ENCODE results near the gene IFNAR2. TPM values are rescaled to one million over a fixed set of nuclear protein-coding genes. Genes with fewer than 3 reads are reported as not detected.
A peak's percentile ranks its signal among the peaks of the same experiment; 100 is the strongest.

Gene IFNAR2
- total RNA-seq, 1 donor from 2014 or later, result 23.3 TPM

GRCh38 chr21:33199516-33200217, 30.1 kb upstream of the IFNAR2 start:
- no peak overlapping the region for H3K4me3 Mint-ChIP-seq (ENCODE audit: unreplicated experiment)
- H3K4me3 ChIP-seq (ENCODE audit: insufficient read depth, low read depth, low read length), result no peak overlapping the region
- peak; percentile 84 for DNase-seq (ENCODE audit: low read depth)
- H3K79me2 ChIP-seq (ENCODE audit: insufficient read depth, low read length), result no peaks in the 10 kb centered on the region
- H3K27ac Mint-ChIP-seq (ENCODE audit: unreplicated experiment), result no peak overlapping the region
- no peaks in the 10 kb centered on the region for H4K20me1 ChIP-seq (ENCODE audit: insufficient read depth, low read length)
- no peak overlapping the region for H3K4me2 ChIP-seq (ENCODE audit: low read length)
- H3K36me3 Mint-ChIP-seq (ENCODE audit: low read depth, unreplicated experiment), result no peaks in the 10 kb centered on the region
- H3K9ac ChIP-seq (ENCODE audit: low read length), result no peak overlapping the region
- FAIRE-seq, result no peak
- peaks cover 5% of the 10 kb centered on the region for H3K27me3 Mint-ChIP-seq (ENCODE audit: low read depth, unreplicated experiment)
- H3K9me3 ChIP-seq (ENCODE audit: insufficient read depth, low read depth, low read length), result no peaks in the 10 kb centered on the region
- peaks cover 19% of the 10 kb centered on the region for H3K4me1 ChIP-seq (ENCODE audit: insufficient read depth, low read length)
- TF ChIP-seq CTCF (IDR thresholded peaks at IDR 0.05; ENCODE audit: insufficient read depth, low read depth, low read length), result peak; percentile 92
- no peak for TF ChIP-seq EZH2 (IDR thresholded peaks at IDR 0.05; ENCODE audit: insufficient read depth, low read length)
- no peaks in the 10 kb centered on the region for H3K9me3 Mint-ChIP-seq (ENCODE audit: unreplicated experiment)
- no peak overlapping the region for H3K27ac ChIP-seq (ENCODE audit: low read depth, low read length)
- peaks cover 6% of the 10 kb centered on the region for H3K27me3 ChIP-seq (ENCODE audit: insufficient read depth, low read length)
- no peaks in the 10 kb centered on the region for H3K36me3 ChIP-seq (ENCODE audit: insufficient read depth, low read length)
- no peak overlapping the region for H2AFZ ChIP-seq (ENCODE audit: low read depth, low read length)
- H3K4me1 Mint-ChIP-seq (ENCODE audit: low read depth, unreplicated experiment), result peaks cover 19% of the 10 kb centered on the region

DNA sequence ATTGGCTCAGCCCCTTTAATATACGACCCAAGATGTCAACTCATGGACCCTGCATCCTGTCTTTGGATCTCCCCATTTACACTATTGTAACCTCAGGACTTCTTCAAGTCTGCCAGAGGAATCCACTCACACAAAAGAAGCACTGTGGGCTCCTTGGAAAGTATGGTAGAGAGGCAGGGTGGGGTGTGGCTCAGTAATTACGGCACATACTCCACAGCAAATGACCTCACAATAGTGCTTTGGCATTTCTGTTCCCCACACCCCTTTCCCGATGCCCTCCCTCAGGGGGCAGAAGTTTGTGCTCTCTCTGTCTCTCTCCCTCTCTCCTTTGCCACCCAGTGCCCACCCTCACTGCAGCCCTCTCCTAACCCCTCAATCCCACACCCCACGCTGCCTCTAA, 27.8 kb upstream of the IFNAR2 start:
- Histone ChIP-seq H3K9me3 (ENCODE audit: insufficient read depth, low read depth, low read length) (no peaks in the 10 kb centered on the region), H4K20me1 (ENCODE audit: insufficient read depth, low read length) (no peaks in the 10 kb centered on the region), H3K27me3 (ENCODE audit: insufficient read depth, low read length) (peaks cover 3% of the 10 kb centered on the region), H2AFZ (ENCODE audit: low read depth, low read length) (no peak overlapping the region), H3K9ac (ENCODE audit: low read length) (no peak overlapping the region), H3K27ac (ENCODE audit: low read depth, low read length) (no peak overlapping the region), H3K4me1 (ENCODE audit: insufficient read depth, low read length) (peaks cover 19% of the 10 kb centered on the region), H3K36me3 (ENCODE audit: insufficient read depth, low read length) (no peaks in the 10 kb centered on the region), H3K4me3 (ENCODE audit: insufficient read depth, low read depth, low read length) (no peak overlapping the region), H3K4me2 (ENCODE audit: low read length) (no peak overlapping the region), H3K79me2 (ENCODE audit: insufficient read depth, low read length) (no peaks in the 10 kb centered on the region)
- FAIRE-seq (no peak), DNase-seq (ENCODE audit: low read depth) (no peak)
- H3K27me3 Mint-ChIP-seq (ENCODE audit: low read depth, unreplicated experiment), result no peaks in the 10 kb centered on the region
- H3K36me3 Mint-ChIP-seq (ENCODE audit: low read depth, unreplicated experiment), result no peaks in the 10 kb centered on the region
- H3K4me3 Mint-ChIP-seq (ENCODE audit: unreplicated experiment), result no peak overlapping the region
- TF ChIP-seq EZH2 (IDR thresholded peaks at IDR 0.05; ENCODE audit: insufficient read depth, low read length) (no peak), CTCF (IDR thresholded peaks at IDR 0.05; ENCODE audit: insufficient read depth, low read depth, low read length) (no peak)
- peaks cover 2% of the 10 kb centered on the region for H3K9me3 Mint-ChIP-seq (ENCODE audit: unreplicated experiment)
- H3K4me1 Mint-ChIP-seq (ENCODE audit: low read depth, unreplicated experiment), result peaks cover 25% of the 10 kb centered on the region
- no peak overlapping the region for H3K27ac Mint-ChIP-seq (ENCODE audit: unreplicated experiment)
